Activated naive CD4-positive, alpha-beta T cell treated with anti-CD3 and anti-CD28 coated beads, Interleukin-2, amount 50 U/mL, for 72 hours (primary cell): ENCODE measurements around the gene C19orf85. TPM values are rescaled to one million over a fixed set of nuclear protein-coding genes. Genes with fewer than 3 reads are reported as not detected.

Experiments
- ATAC-seq, 2 donors: fragments of 150-1000 bp; cut with Tn5 transposase; 2 replicates each; pipeline ENCODE4 v1.10.0; 2021; ENCODE audit warnings: mild to moderate bottlenecking in 2 of 2, moderate library complexity in 2 of 2
- DNase-seq, 2 donors: peaks; one replicate each; pipeline ENCODE4 v3.0.0; 2021 to 2022; ENCODE audit warnings: low spot score in 2 of 2
- H3K27ac Mint-ChIP-seq, 2 donors: one replicate each; pipeline ENCODE4 v1.8.0; 2022; ENCODE audit warnings: mild to moderate bottlenecking in 2 of 2, mixed read lengths in 2 of 2
- H3K36me3 Mint-ChIP-seq, 2 donors: one replicate each; pipeline ENCODE4 v1.8.0; 2022; ENCODE audit warnings: mixed read lengths in 2 of 2
- H3K9me3 Mint-ChIP-seq, 2 donors: one replicate each; pipeline ENCODE4 v1.8.0; 2022; ENCODE audit warnings: mixed read lengths in 2 of 2
- total RNA-seq, 2 donors: library from RNA; stranded (reverse); gene quantifications; one replicate each; pipeline ENCODE4 v1.2.3, GENCODE V29; 2022

Gene C19orf85
- total RNA-seq, 2 donors from 2014 or later, result not detected

- H3K36me3 Mint-ChIP-seq, result no peaks in the 10 kb centered on the region
- no peaks in the 10 kb centered on the region for H3K9me3 Mint-ChIP-seq
- DNase-seq (no peak), ATAC-seq (no peak)
- H3K27ac Mint-ChIP-seq, result no peak overlapping the region
Measured at GRCh38 chr19:55482967-55483705, 18.6 kb upstream of the C19orf85 start.

DNA sequence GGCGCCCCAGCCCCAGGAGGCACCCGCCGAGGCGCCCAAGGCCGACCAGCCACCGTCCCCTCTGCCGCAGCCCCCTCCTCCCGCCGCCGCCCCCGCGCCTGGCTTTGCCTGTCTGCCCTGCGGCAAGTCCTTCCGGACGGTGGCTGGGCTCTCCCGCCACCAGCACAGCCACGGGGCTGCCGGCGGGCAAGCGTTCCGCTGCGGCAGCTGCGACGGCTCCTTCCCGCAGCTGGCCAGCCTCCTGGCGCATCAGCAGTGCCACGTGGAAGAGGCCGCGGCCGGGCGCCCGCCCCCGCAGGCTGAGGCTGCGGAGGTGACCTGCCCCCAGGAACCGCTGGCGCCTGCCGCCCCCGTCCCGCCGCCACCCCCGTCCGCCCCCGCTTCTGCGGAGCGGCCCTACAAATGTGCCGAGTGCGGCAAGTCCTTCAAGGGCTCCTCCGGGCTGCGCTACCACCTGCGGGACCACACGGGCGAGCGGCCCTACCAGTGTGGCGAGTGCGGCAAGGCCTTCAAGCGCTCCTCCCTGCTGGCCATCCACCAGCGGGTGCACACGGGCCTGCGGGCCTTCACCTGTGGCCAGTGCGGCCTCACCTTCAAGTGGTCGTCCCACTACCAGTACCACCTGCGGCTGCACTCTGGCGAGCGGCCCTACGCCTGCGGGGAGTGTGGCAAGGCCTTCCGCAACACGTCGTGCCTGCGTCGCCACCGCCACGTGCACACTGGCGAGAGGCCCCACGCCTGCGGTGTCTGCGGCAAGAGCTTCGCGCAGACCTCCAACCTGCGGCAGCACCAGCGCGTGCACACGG, 17.8 kb upstream of the C19orf85 start:
- H3K9me3 Mint-ChIP-seq, result no peaks in the 10 kb centered on the region
- H3K27ac Mint-ChIP-seq, result no peak overlapping the region
- DNase-seq (no peak), ATAC-seq (no peak)
- no peaks in the 10 kb centered on the region for H3K36me3 Mint-ChIP-seq

DNA sequence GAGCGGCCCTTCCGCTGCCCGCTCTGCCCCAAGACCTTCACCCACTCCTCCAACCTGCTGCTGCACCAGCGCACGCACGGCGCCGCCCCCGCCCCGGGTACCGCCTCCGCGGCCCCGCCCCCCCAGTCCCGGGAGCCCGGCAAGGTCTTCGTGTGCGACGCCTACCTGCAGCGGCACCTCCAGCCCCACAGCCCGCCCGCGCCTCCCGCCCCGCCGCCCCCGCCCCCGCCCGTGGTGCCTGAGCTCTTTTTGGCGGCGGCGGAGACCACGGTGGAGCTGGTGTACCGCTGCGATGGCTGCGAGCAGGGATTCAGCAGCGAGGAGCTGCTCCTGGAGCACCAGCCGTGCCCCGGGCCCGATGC, 17.2 kb upstream of the C19orf85 start:
- no peaks in the 10 kb centered on the region for H3K36me3 Mint-ChIP-seq
- ATAC-seq (no peak), DNase-seq (no peak)
- no peaks in the 10 kb centered on the region for H3K9me3 Mint-ChIP-seq
- H3K27ac Mint-ChIP-seq, result no peak overlapping the region

DNA sequence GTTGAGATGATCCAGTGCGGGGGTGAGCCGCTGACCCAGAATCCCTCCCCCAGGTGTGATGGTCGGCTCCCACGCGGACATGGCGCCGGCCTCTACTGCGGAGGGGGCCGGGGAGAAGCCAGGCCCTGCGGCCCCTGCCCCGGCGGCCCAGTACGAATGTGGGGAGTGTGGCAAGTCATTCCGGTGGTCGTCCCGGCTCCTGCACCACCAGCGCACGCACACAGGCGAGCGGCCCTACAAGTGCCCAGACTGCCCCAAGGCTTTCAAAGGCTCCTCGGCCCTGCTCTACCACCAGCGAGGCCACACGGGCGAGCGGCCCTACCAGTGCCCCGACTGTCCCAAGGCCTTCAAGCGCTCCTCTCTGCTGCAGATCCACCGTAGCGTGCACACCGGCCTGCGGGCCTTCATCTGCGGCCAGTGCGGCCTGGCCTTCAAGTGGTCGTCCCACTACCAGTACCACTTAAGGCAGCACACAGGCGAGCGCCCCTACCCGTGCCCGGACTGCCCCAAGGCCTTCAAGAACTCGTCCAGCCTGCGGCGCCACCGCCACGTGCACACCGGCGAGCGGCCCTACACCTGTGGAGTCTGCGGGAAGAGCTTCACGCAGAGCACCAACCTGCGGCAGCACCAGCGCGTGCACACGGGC, 16.7 kb upstream of the C19orf85 start:
- no peak for ATAC-seq
- Mint-ChIP-seq H3K27ac (no peak overlapping the region), H3K36me3 (no peaks in the 10 kb centered on the region), H3K9me3 (no peaks in the 10 kb centered on the region)
- DNase-seq, result no peak

GRCh38 chr19:55479451-55480230, 15.1 kb upstream of the C19orf85 start:
- H3K27ac Mint-ChIP-seq, result peak overlapping the region; percentile 3 to 9

GRCh38 chr19:55479045-55479444, 14.5 kb upstream of the C19orf85 start:
- Mint-ChIP-seq H3K9me3 (no peaks in the 10 kb centered on the region), H3K27ac (peak overlapping the region in 1 of 2 donors; percentile 3), H3K36me3 (no peaks in the 10 kb centered on the region)
- DNase-seq (no peak), ATAC-seq (no peak)

More at GRCh38 chr19:55479451-55480230, 15.1 kb upstream of the C19orf85 start:
- DNase-seq, result no peak
- H3K9me3 Mint-ChIP-seq, result no peaks in the 10 kb centered on the region
- ATAC-seq, result no peak
- no peaks in the 10 kb centered on the region for H3K36me3 Mint-ChIP-seq

DNA sequence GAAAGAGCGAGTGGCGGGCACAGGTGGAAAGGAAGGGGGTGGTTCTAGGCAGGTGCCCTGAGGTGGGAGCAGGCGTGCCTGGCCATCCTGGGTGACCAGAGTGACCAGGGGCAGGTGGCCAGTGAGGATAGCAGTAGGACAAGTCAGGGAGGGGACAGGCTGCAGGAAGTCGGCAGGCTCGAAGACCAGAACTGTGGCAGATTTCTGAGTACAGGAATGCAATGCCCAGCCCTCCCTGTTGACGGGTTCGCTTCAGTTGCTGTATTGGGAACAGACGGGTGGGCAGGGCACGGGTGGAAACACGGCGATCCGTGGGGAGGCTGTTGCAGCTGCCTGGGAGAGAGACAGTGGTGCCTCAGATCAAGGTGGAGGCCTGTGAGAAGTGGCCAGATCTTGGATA, 13.8 kb upstream of the C19orf85 start:
- Mint-ChIP-seq H3K9me3 (no peaks in the 10 kb centered on the region), H3K36me3 (no peaks in the 10 kb centered on the region), H3K27ac (no peak overlapping the region)
- ATAC-seq (no peak), DNase-seq (no peak)

GRCh38 chr19:55477905-55478304, 13.4 kb upstream of the C19orf85 start:
- ATAC-seq, result no peak
- Mint-ChIP-seq H3K36me3 (no peaks in the 10 kb centered on the region), H3K9me3 (no peaks in the 10 kb centered on the region), H3K27ac (no peak overlapping the region)
- no peak for DNase-seq

GRCh38 chr19:55476100-55476775, 11.7 kb upstream of the C19orf85 start, which contains the start of gene ZNF628:
ZNF628 (plus strand) TSS chr19:55476617; CDS start chr19:55479911, 3,294 bp downstream.
- DNase-seq (peak; percentile 94 to 97), ATAC-seq (peak; percentile 95 to 99)
- Mint-ChIP-seq H3K9me3 (no peaks in the 10 kb centered on the region), H3K27ac (peak within 1 kb of the TSS; percentile 79 to 94), H3K36me3 (no peaks in the 10 kb centered on the region)

GRCh38 chr19:55474269-55475265, 10.0 kb upstream of the C19orf85 start:
- DNase-seq (no peak), ATAC-seq (no peak)
- no peaks in the 10 kb centered on the region for H3K36me3 Mint-ChIP-seq
- no peaks in the 10 kb centered on the region for H3K9me3 Mint-ChIP-seq
- peak overlapping the region in 1 of 2 donors; percentile 12 for H3K27ac Mint-ChIP-seq

DNA sequence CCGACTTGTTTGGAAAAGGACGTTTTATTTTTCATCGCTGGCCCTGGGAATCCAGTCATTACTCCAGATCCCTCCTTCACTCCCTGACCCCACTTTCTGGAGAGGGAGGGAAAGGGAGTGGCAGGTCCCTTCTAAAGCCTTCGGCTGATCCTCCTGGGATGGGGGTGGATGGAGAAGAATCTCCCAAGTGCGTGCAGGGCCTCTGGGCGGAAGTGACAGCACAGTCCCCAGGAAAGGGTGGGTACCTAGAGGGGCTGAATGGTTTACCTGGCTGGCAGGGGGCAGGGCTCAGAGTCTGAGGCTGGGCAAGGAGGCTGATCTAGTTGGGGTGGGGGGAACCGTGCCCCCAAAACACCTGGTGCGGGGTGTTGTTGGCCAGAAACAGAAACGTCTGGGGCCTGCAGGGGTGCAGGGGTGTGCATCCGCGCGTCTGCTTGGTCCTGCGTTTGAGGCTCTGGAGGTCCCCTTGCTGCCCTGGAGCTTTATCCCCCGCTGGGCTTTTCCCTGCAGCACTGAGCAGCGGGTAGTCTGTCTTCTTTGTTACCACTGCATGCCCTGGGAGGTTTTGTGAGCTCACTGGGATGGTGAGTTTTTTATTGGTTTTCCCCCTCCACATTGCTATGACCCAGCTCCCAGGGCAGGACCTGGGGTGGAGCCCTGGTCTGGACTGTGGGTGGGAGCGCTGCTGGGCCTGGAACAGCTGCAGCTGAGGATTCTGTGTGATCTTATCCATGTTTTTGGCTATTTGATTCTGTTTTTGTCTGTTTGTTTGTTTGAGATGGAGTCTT, 8.9 kb upstream of the C19orf85 start:
- Mint-ChIP-seq H3K9me3 (no peaks in the 10 kb centered on the region), H3K36me3 (no peaks in the 10 kb centered on the region), H3K27ac (no peak overlapping the region)
- no peak for ATAC-seq
- no peak for DNase-seq

DNA sequence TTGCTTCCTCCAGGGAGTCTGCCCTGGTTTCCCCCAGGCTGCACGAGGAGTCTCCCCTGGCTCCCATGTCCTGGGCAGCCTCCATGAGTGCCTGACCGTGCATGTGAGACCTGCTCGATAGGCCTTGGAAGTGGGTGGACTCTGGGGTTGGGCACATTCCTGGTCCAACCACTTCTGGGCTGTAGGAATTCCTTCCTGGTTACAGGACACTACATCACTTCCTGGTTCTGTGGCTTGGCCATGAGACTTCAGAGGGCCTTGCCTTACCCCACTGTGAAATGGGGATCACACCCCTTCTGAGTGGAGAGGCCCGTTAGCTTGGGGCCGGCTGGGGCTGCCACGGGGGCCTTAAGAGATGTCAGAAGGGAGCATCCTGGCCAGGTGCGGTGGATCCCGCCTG, 7.9 kb upstream of the C19orf85 start:
- DNase-seq (no peak), ATAC-seq (no peak)
- Mint-ChIP-seq H3K27ac (no peak overlapping the region), H3K36me3 (no peaks in the 10 kb centered on the region), H3K9me3 (no peaks in the 10 kb centered on the region)

- ATAC-seq, result no peak
- H3K27ac Mint-ChIP-seq, result no peak overlapping the region
- no peaks in the 10 kb centered on the region for H3K36me3 Mint-ChIP-seq
- H3K9me3 Mint-ChIP-seq, result no peaks in the 10 kb centered on the region
- DNase-seq, result no peak
Measured at GRCh38 chr19:55471266-55471665, 6.7 kb upstream of the C19orf85 start.

DNA sequence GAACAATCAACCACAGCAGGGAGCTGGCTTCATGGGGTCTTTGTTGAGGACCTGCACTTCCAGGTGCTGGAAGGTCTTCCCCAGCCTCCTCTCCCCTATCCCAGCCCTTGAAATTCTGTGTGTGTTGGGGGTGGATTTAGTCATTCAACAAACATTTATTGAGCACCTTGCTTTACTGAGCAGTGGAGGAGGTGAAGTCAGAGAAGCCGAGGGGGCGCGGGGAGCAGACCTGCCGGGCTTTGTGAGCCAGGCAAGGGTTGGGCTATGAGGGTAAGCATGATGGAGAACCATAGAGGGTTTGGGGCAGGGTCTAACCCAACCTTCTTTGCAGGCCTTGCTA, 3.5 kb upstream of the C19orf85 start:
- H3K36me3 Mint-ChIP-seq, result no peaks in the 10 kb centered on the region
- DNase-seq (no peak), ATAC-seq (peak; percentile 19 to 49)
- no peak overlapping the region for H3K27ac Mint-ChIP-seq
- H3K9me3 Mint-ChIP-seq, result no peaks in the 10 kb centered on the region
